ENCODE data around the gene FAM25G. TPM values are rescaled to one million over a fixed set of nuclear protein-coding genes. Genes with fewer than 3 reads are reported as not detected.

FAM25G gene
- total and polyA plus RNA-seq, 2 of the 8 experiments (the other 6 are each of a cell fraction or from before 2014, with no cell fraction given): not detected

GRCh38 chr10:47458466-47459154 lies 32.9 kb downstream of the FAM25G start:
- H3K14ac ChIP-seq (ENCODE audit: insufficient read length): no peak overlapping the region
- CTCF ChIA-PET (ENCODE audit: partially characterized antibody): interaction anchor here (1.3 kb wide), 1 partner anchor 19 kb away, joined by 4 read pairs; no protein-coding TSS in a partner anchor
- no peak overlapping the region for H2AFZ ChIP-seq (ENCODE audit: low read length)
- TF ChIP-seq MAX (IDR thresholded peaks at IDR 0.05) (no peak), JUN (IDR thresholded peaks at IDR 0.05; ENCODE audit: low read depth, low read length) (no peak), RXRA (IDR thresholded peaks at IDR 0.05; ENCODE audit: insufficient read depth, low read depth, low read length) (no peak), SIRT6 (IDR thresholded peaks at IDR 0.05; ENCODE audit: low read length) (no peak), SAP30 (IDR thresholded peaks at IDR 0.05; ENCODE audit: insufficient read depth, insufficient replicate concordance, low read length) (no peak)

More at GRCh38 chr10:47458466-47459154, 32.9 kb downstream of the FAM25G start:
- Histone ChIP-seq H3K9ac (replicated peaks in 1 of 4; ENCODE audit: extremely low read depth in 1 of 4, low read depth in 3 of 4, low read length in 3 of 4) (no peak overlapping the region), H4K8ac (ENCODE audit: extremely low read depth, insufficient read depth, low read length) (no peak overlapping the region), H2BK120ac (replicated peaks; ENCODE audit: low read depth, low read length) (no peak overlapping the region), H2BK20ac (ENCODE audit: low read length) (no peak overlapping the region), H3K4me3 (ENCODE audit: extremely low read depth in 1 of 4, insufficient read depth in 2 of 4, low read depth in 3 of 4, low read length in 4 of 4) (no peak overlapping the region), H2BK15ac (ENCODE audit: low read length) (no peak overlapping the region), H2BK5ac (ENCODE audit: low read depth, low read length) (no peak overlapping the region), H3K23me2 (ENCODE audit: low read depth, low read length) (no peaks in the 10 kb centered on the region), H3K4ac (replicated peaks; ENCODE audit: insufficient read length, low read depth, low read length) (no peak overlapping the region), H3K79me2 (ENCODE audit: control insufficient read depth in 1 of 2, insufficient read depth in 2 of 2, low read length in 2 of 2) (no peaks in the 10 kb centered on the region), H4K5ac (ENCODE audit: insufficient read length, low read depth, low read length) (no peak overlapping the region), H3K56ac (replicated peaks; ENCODE audit: insufficient read length, low read depth, low read length) (no peak overlapping the region), H3K18ac (ENCODE audit: extremely low read depth, low read length) (no peak overlapping the region), H4K20me1 (replicated peaks in 1 of 2; ENCODE audit: control insufficient read depth in 1 of 2, insufficient read depth in 2 of 2, low read length in 2 of 2) (no peaks in the 10 kb centered on the region), H3K27me3 (replicated peaks in 1 of 4; ENCODE audit: control insufficient read depth in 3 of 4, extremely low read depth in 1 of 4, insufficient read depth in 3 of 4, low read length in 3 of 4) (no peaks in the 10 kb centered on the region), H4K91ac (replicated peaks; ENCODE audit: insufficient read length, low read length) (no peak overlapping the region), H3K27ac (ENCODE audit: low read depth, low read length) (no peak overlapping the region), H3K36me3 (ENCODE audit: control insufficient read depth in 2 of 4, insufficient read depth in 4 of 4, low read length in 3 of 4) (no peaks in the 10 kb centered on the region), H2BK12ac (ENCODE audit: low read depth, low read length) (no peak overlapping the region), H3K4me1 (replicated peaks in 1 of 4; ENCODE audit: control insufficient read depth in 3 of 4, insufficient read depth in 4 of 4, low read length in 3 of 4) (no peaks in the 10 kb centered on the region), H3K79me1 (ENCODE audit: low read depth, low read length) (no peaks in the 10 kb centered on the region), H3K23ac (ENCODE audit: insufficient read length) (no peak overlapping the region), H3K9me3 (ENCODE audit: insufficient read depth in 2 of 2, low read depth in 1 of 2, low read length in 1 of 2) (no peaks in the 10 kb centered on the region), H3K4me2 (ENCODE audit: insufficient read depth in 1 of 2, low read depth in 2 of 2, low read length in 2 of 2) (no peak overlapping the region), H2AK5ac (ENCODE audit: low read depth, low read length) (no peak overlapping the region)
- FAIRE-seq (no peak), DNase-seq (ENCODE audit: low read depth in 1 of 2, low spot score in 2 of 2) (peak in 1 of 2 experiments; percentile 10)
- 78% methylated on average over 3 of the region's 4 CpGs; no CpG with 5 or more reads in 1 of the 2 experiments for WGBS, 2 experiments (ENCODE audit: extremely low coverage in 1 of 2, insufficient coverage in 1 of 2, insufficient read length in 1 of 2, insufficient replicate concordance in 2 of 2, low coverage in 1 of 2, low lambda C conversion rate in 2 of 2, missing lambda C conversion rate in 1 of 2)
- POLR2A ChIA-PET (ENCODE audit: partially characterized antibody): no interaction called here
